ENCODE data around the gene COPS6. TPM values are rescaled to one million over a fixed set of nuclear protein-coding genes. Genes with fewer than 3 reads are reported as not detected.

The COPS6 gene
- total and polyA plus RNA-seq, 2 of the 4 experiments (the other 2 are of a cell fraction), result 185 to 325 TPM

DNA sequence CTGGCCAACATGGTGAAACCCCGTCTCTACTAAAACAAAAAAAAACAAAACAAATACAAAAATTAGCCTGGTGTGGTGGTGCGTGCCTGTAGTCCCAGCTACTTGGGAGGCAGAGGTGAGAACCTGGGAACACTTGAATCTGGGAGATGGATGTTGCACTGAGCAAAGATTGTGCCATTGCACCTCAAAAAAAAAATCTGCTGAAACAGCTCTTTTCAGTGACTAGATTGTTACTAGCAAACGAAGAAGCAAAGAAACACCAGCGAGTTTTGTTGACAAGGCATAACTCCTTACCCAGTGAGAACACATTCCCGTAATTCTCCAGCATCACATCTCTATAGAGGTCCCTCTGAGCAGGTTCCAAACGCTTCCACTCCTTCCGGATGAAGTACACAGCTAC, 13.9 kb upstream of the COPS6 start:
- Histone ChIP-seq H3K14ac (replicated peaks; ENCODE audit: low read depth, low read length) (no peak overlapping the region), H2AK5ac (ENCODE audit: low read depth, low read length) (no peak overlapping the region), H3K27ac (ENCODE audit: insufficient read depth, low read length) (no peak overlapping the region), H3K9ac (ENCODE audit: low read depth, low read length) (no peak overlapping the region), H2BK5ac (ENCODE audit: low read depth, low read length, poor library complexity, severe bottlenecking) (no peak overlapping the region), H3K4me1 (ENCODE audit: control insufficient read depth, insufficient read depth, low read length) (no peaks in the 10 kb centered on the region; the same call in 1 of the 2 replicates), H2BK120ac (ENCODE audit: low read depth, low read length) (no peak overlapping the region), H3K4ac (ENCODE audit: low read depth, low read length) (no peak overlapping the region), H3K56ac (ENCODE audit: extremely low read depth, insufficient read depth, low read length) (no peak overlapping the region), H3K18ac (ENCODE audit: low read depth, low read length) (no peak overlapping the region), H3K36me3 (ENCODE audit: control insufficient read depth, insufficient read depth, low read length) (peaks cover 87% of the 10 kb centered on the region), H3K9me3 (ENCODE audit: control insufficient read depth, insufficient read depth, low read length) (peaks cover 62% of the 10 kb centered on the region), H4K5ac (ENCODE audit: low read depth, low read length) (no peak overlapping the region), H2AK9ac (replicated peaks; ENCODE audit: low read depth, low read length, poor library complexity) (no peak overlapping the region), H3K4me3 (ENCODE audit: insufficient read depth, low read depth, low read length) (no peak overlapping the region), H3K79me1 (ENCODE audit: low read depth in 1 of 2, low read length in 2 of 2) (peaks cover 31 to 60% of the 10 kb centered on the region in 2 experiments), H3K27me3 (ENCODE audit: control insufficient read depth, insufficient read depth, low read length) (no peaks in the 10 kb centered on the region), H4K8ac (ENCODE audit: low read depth in 2 of 2, low read length in 2 of 2) (no peak overlapping the region), H3K4me2 (ENCODE audit: low read depth, low read length) (no peak overlapping the region), H4K91ac (ENCODE audit: insufficient read depth, low read depth, low read length) (no peak overlapping the region), H3K23ac (ENCODE audit: low read depth, low read length) (no peak overlapping the region), H4K20me1 (ENCODE audit: insufficient read depth, low read length) (peaks cover 14% of the 10 kb centered on the region), H2AFZ (replicated peaks; ENCODE audit: low read length, poor library complexity) (no peak overlapping the region), H2BK20ac (ENCODE audit: low read depth, low read length) (no peak overlapping the region), H3K9me1 (ENCODE audit: insufficient read depth, low read length) (0 out of 2 replicates have a peak, but pooled peaks cover under 1% of the 10 kb centered on the region), H2BK15ac (ENCODE audit: low read depth, low read length) (no peak overlapping the region)
- ChIA-PET CTCF (no interaction called here), POLR2A (ENCODE audit: unreplicated experiment) (no interaction called here)
- DNase-seq (no peak), ATAC-seq (ENCODE audit: low read depth) (no peak)
- no CpG with 5 or more reads among the region's 7 CpGs for WGBS, 2 experiments (ENCODE audit: extremely low coverage in 2 of 2, insufficient read length in 1 of 2)
- intact Hi-C loops (cut with micrococcal nuclease), result no loop called here
- dilution Hi-C loops (cut with HindIII; ENCODE audit: low sequenced_read_pairs, unreplicated experiment), result no loop called here
- no TSS peak for BruUV-seq (replicated peaks)
- TF ChIP-seq MXI1 (IDR thresholded peaks at IDR 0.05; ENCODE audit: borderline replicate concordance, low read depth, low read length), result no peak
- TF ChIP-seq MAFK (IDR thresholded peaks at IDR 0.05; ENCODE audit: low read depth, low read length), result peak; percentile 72
- in situ Hi-C loops (cut with MboI; ENCODE audit: low sequenced_read_pairs), result no loop called here
